GM19395 (cell line): ENCODE results near the gene LIF.
"Not testable (repeated sequence)": the region's sequence is repeated elsewhere in the genome, so short reads cannot be mapped to it uniquely, and the experiment has no call there.

Experiments used
- ATAC-seq: cut with Tn5 transposase; IDR thresholded peaks from one replicate; pipeline ENCODE4 v1.9.1; 2021; ENCODE audit warnings: mild to moderate bottlenecking, moderate library complexity; ENCODE audit not compliant: unreplicated experiment

LIF gene

DNA sequence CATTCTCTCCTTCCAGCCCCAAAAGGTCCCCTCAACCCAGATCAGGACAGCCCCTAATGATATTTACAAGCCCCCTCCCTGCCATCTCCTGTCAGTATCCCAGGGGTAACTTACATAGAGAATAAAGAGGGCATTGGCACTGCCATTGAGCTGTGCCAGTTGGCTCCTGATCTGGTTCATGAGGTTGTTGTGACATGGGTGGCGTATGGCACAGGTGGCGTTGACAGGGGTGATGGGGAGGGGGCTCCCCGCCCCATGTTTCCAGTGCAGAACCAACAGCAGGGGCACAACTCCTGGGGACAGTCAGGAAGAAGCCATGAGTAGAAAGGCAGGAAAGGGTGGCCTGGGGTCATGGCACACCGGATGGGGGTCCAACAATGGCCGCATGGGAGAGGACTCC lies 1.9 kb downstream of the LIF start:
- ATAC-seq, result no peak

DNA sequence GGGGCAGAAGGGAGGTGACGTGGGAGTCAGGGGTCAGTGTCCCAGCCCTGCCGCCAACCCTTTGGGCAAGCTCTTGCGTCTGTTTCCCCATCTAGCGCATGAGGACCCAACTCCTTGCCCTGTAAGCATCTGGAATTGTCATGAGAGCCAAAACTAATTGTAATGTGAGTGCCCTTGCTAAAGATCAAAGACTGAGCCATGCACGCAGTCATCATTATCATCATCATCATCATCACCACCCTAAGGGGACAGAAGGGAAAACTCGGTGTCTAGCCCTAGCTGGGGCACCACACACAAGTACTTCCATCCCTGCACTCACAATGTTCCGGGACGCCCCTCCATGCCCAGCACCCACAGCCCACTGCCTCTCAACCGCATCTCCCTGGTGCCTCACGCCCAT lies 2.5 kb downstream of the LIF start:
- ATAC-seq, result no peak

DNA sequence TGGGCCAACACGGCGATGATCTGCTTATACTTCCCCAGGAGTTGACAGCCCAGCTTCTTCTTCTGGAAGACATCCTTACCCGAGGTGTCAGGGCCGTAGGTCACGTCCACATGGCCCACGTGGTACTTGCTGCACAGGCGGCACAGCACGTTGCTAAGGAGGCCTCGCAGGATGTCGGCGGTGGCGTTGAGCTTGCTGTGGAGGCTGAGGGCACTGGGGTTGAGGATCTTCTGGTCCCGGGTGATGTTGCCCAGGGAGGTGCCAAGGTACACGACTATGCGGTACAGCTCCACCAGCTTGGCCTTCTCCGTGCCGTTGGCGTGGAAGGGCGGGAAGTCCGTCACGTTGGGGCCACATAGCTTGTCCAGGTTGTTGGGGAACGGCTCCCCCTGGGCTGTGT lies 2.9 kb downstream of the LIF start:
- no peak for ATAC-seq

DNA sequence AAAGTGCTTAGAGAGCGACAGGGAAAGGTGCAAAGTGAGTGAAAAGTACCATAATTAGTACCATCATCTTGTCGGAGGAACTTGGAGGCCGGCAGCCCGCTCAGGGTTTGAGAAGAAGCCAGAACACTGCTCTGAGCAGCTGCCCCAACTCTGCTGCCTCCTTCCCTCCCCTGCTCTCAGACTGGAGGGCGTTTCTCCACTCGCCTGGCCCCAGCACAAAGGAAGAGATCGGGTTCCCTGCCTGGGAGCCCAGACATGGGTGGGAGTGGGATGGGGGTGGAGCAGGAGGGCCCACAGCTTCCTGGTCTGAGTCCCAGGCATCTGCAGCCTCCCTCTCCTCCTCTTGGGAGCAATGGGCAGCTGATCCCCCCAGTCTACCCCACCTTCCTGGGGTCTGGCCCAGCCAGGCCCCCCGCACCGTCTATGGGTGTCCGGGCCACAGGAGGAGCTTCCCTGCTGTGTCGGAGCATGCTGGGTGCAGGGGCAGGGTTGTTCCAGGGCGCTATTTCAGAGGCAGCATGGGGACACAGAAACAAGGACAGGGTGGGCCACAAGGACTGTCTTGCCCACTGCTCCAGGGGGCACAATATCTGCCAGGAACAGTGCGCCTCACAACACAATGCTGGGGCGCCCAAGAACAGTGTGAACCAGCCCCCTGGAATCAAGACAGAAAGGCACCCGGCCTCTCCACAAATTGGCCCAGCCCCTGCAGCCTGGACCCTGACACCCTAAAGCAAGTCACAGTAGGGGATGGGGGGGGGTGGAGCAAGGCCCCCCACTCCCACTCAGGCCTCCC lies 4.8 kb downstream of the LIF start:
- no peak for ATAC-seq

DNA sequence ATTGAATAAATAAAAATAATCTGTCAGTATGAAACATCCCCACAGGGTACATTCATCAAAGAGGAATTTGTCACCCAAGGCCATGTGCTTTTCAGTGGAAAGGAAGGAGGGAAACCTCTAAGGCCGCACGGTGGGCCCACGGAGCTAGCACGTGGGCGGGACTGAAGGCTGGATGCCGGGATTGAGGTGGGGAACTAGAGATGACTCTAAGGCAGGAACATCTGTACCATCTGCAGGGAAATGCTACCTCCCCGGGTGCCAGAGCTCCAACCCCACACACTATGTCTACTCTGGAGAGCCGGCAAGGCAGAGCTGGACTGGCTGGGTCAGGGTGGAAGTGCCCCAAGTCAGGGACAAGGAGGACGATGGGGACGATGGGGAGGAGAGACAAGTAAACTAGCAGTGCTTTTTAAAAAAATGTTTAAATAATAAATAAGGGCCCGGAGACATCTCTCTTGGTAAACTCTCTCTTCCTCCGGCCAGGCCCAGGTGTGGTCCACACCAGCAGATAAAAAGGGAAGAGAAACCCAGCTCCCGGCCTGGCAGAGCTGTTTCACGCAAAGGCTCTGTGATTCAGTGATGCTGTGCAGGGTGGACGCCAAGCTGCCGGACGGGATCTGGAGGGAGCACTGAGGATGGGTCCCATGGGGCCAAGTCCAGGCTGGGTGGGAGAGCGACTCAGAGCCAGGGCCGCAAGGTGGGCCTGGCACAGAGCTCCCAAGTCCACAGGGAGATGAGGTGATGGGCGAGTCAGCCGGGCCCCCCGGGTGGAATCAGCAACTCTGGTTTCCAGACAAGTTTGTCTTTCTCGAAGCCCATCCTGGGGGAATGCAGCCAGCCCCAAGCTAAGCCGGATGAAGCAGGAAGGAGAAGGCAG lies 5.8 kb downstream of the LIF start:
- no peak for ATAC-seq

DNA sequence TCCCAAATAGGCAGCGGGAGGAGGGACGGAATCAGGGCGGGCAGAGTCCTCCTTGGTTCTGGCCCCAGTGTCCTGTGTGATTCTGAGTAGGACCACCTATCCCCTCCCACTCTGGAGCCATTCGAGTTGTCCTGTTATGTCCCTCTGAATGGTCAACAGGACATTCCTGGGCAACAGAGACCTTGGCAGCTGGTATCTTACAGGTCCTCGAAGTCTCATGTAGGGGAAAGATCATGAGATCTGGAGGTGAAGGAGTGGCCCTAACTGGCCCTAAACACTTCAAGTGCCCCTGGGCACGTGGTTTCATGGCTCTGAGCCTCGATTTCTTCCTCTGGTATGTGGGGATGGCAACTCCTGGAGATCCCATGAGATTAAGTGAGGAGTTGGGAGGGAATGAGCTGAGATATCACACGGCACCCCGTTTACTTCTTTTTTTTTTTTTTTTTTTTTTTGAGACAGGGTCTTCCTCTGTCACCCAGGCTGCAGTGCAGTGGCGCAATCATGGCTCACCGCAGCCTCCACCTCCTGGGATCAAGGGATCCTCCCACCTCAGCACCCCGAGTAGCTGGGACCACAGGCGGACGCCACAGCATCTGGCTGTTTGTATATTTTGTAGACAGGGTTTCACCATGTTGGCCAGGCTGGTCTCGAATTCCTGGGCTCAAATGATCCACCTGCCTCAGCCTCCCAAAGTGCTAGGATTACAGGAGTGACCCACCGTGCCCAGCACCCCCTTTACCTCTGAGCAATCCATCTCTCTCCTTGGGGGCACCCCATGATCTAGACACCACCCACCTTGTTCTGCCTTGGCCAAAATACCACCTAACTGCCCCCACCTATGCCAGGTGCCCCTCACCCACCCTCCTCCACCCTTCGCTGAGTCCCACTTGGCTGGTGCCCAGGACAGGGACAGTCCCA lies 6.8 kb downstream of the LIF start:
- ATAC-seq, result no peak

DNA sequence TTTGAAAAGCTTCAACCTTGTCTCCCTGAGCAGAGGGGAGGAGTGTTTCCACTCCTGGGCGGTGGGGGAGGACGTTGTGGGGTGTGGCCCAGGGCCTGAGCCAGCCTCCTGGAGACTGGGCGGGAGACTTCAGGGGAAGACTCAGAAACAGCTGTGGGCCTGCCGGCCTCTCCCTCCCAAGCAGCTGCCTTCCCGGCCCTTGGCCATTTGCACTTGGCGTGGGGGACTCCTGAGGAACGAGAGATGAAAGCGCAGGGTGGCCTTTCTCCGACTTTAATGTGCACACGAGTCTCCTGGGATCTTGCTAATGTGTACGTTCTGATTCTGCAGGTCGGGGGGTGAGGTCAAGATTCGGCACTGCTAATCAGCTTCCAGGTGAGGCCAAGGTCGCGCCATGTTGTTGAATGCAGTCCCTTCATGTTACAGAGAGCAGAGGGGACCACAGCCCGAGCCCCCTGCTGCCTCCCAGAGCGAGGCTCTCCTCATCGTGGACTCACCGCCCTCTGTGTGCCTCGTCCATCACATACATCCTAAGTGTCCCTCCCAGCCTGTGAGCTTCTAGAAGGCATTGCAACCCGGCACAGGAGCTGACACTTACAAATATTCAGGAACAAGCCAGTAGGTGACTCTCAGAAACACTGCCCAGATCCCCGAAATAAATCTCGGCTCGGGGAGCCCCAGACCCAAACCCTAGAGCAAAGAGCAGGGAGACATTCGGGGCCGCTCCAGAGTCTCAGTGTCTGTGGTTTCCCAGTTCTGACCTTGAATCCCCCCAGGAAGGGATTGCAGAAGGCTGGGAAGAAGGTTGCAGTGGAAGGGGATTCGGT lies 7.7 kb downstream of the LIF start:
- ATAC-seq, result no peak

DNA sequence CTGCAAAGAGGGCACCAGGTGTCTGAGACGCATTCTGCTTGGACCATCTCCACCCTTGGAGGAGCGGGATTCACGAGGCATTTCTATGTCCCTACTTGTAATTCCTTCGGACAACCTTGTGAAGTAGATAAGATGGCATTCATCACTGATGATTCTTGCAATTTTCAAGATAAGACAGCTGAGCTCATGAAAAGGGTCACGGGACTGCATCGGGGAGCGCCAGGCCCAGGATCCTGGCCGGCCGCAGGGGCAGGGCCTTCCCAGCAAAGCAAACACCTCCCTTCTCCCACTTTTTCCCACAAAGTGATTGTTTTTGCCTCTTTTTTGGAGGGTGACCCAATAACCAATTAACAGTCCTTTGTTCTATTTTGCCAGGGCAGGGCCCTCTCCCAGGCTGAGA lies 8.4 kb downstream of the LIF start:
- ATAC-seq, result no peak

DNA sequence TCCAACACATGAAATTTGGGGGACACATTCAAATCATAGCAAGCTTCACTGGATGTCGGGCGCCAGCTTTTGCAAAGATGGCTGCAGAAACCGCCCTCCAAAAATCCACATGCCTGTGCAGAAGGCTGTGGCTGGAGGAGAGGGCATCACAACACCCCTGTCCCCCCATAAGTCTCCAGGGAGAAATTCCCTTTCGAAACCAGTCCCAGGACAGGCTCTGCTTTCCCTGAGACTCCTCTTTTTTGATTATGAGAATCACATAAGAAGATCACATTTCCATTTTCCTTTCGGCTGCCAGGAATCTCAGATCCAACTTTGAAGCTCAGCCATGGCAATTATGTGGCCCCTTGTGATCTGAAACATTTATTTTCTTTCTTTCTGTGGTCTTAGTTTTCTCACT lies 9.7 kb downstream of the LIF start:
- no peak for ATAC-seq

DNA sequence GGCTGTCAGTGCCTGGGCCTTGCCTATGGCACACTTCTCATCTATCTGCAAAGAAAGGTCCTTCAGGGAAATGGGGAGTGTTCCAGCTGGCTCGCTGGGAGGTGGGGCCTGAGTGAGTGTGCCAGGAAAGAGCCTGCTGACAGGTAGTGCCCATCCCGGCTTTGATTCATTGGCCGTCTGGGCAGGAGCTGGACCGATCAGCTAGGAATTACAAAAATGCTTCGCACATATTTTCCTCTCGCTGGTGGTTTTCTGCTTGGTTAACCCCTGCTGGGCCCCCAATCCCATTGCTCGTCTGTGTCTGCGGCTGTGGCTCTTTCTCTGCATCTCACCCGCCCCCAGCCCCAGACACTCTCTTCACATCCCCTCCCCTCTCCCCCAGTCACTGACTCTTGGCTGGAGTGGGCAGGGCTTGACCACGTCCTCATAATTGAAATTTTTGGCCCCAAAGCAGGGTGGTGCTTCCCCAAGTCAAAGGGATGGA lies 10.8 kb downstream of the LIF start:
- no peak for ATAC-seq

DNA sequence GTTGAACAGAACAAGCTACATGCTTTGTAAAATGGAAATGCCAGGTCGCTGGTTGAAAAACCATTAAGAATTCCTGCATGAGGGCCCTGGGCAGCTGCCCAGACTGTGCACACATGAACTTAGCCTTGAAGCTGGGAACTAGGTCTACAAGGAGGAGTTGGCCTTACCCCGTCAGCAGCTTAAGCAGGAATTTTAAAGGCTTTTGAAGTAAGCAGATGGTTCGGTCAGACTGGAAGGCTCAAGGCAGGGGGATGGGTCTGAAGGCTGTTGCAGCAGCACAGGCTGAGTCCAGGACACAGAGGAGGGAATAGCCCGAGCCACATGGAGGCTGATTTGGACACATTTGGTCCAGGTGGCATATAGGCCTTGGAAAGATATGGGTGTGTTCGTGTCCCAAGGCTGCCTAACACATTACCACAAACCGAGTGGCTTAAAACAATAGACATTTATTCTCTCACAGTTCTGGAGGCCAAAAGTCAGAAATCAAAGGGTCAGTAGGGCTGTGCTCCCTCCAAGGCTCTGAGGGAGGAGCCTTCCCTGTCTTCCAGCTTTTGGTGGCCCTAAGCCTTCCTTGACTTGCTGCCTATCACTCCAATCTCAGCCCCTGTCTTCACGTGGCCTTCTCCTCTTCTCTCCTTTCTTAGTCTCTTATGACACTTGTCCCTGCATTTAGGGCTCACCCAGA lies 11.6 kb downstream of the LIF start:
- ATAC-seq, result no peak

DNA sequence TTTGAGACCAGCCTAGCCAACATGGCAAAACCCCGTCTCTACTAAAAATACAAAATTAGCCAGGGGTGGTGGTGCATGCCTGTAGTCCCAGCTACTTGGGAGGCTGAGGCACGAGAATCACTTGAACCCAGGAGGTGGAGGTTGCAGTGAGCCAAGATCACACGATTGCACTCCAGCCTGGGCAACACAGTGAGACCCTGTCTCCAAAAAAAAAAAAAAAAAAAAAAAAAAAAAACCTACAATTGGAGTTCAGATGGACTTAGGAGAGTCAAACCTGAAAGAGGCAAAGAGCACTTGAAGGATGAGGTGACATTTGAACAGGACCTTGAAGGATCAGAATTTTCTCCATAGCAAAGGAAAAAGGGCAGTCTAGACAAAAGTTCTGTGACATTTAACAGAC lies 12.2 kb downstream of the LIF start:
- not testable (repeated sequence) for ATAC-seq

DNA sequence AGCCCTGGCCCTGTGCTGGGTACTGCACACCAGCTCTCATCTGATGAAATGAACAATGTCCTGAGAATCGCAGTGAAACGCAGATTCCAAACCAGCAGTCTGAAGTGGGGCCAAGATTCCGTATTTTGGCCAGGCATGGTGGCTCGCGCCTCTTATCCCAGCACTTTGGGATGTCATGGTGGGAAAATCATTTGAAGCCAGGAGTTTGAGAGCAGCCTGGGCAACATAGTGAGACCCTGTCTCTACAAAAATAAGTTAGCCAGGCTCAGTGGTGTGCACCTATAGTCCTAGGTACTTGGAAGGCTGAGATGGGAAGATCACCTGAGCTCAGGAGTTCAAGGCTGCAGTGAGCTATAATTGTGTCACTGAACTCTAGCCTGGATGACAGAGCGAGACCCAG lies 13.0 kb downstream of the LIF start:
- no peak for ATAC-seq

DNA sequence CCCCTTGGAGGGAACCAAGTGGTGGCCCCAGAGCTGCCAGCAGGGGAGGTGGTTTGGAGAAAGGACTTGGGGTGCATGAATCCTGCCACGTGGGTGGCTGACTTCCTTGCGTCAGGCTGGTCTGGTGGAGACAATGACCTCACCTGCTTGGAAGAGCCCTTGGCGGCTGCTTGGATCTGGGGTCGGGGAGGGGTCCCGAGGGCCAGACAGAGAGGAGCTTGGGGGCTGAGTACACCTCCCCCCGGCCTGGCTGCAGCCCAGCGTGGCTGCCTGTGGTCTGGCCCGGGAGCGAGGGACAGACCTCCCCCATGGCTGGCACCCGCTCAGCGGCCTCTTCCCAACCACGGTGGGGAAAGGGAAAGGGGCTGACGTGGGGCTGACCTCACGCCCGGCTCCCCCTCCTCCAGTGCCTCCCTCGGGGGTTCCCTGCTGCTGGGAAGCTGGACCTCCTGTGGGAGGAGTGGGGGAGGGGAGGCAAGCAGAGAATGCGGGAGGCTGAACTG lies 13.8 kb downstream of the LIF start:
- ATAC-seq, result no peak

DNA sequence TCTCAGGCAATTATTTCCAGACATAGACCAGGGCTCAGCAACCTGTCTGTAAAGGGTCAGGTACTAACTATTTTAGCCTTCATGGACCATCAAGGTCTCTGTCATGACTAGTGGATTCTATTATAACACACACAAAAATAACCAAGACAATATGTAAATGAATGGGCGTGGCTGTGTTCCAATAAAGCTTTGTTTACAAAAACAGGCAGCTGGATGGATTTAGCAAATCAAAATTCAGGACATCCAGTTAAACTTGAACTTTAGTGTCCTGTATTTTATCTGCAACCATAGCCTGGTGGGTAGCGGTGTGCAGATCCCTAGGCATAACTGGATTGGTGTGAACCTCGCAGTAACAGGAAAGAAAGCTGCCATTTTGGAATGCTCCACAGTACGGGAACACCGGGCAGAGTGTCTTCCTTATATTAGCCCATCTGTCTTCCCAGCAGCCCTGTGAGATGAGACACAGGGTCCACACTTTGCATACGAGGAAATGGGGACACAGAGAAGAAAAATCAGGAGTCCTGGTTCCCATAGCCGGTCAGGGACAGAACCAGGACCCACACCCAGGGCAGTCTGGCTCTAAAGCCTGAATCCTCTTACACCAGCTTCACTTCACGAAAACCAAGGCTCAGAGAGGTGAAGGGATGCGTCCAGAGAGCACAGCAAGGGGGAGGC lies 15.6 kb downstream of the LIF start:
- ATAC-seq, result no peak

DNA sequence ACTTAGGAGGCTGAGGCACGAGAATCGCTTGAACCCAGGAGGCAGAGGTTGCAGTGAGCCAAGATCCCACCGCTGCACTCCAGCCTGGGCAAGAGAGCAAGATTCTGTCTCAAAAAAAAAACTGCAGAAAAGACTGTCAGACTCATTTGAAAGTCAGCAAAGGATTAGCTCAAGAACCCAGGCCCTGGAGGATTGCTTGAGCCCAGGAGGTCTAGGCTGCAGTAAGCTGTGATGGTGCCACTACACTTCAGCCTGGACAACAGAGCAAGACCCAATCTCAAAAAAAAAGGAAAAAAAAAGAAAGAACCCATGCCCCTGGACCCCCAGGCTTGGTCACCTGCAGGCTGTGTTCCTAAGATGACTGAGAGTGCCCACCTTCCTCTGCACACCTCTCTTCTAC lies 16.2 kb downstream of the LIF start:
- no peak for ATAC-seq

DNA sequence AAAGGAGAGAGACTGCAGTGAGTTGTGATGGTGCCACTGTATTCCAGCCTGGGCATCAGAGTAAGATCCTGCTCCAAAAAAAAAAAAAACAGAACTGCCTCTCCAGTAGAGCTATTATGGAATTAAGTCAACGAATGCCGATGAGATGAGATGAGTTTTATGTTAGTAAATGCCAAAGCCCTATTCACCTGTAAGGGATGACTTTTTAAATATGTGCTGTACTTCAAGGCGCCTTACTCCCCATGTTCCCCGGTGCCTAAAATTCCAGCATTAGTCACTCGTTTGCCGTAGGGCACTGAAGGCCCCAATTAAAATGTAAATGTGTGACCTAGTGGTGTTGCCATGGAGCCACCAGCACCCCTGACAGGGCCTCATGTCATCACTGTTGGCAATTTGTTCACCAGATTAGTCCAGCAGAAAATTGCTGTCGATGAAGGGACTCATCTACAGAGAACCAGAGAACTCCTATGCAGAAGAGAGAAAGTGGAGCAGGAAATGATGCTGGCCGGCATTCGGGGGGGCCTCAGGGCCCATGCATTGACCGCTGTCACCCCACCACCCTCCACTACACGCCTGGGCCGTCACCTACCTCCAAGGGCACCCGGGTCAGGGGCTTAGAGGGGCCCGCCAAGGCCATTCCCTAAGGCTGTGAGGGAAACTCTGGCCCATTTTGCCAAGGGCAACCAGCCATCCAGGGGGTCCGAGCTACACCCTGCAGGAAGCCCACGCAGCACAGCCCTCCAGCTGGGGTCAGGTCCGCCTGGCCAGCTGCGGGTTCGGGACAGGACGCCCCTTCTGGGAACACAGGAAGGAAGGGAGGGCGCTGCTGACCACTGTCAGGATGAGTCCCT lies 17.8 kb downstream of the LIF start:
- ATAC-seq, result no peak
